Activated T-cell treated with anti-CD3 and anti-CD28 coated beads, Interleukin-2, amount 50 U/mL, for 72 hours (primary cell): ENCODE measurements around the gene IQGAP2. TPM values are rescaled to one million over a fixed set of nuclear protein-coding genes. Genes with fewer than 3 reads are reported as not detected.

Source experiments
- ATAC-seq, 2 donors: fragments of 150-1000 bp; cut with Tn5 transposase; replicated peaks in 1 of 2; 2 replicates each; pipeline ENCODE4 v1.10.0; 2021; ENCODE audit warnings: moderate library complexity in 2 of 2, mild to moderate bottlenecking in 1 of 2
- DNase-seq, 2 donors: peaks; one replicate each; pipeline ENCODE4 v3.0.0; 2021 to 2022; ENCODE audit warnings: mixed read lengths in 1 of 2
- H3K27ac Mint-ChIP-seq: one replicate; pipeline ENCODE4 v1.8.0; 2022; ENCODE audit warnings: mild to moderate bottlenecking, moderate library complexity, mixed read lengths
- H3K27me3 Mint-ChIP-seq: one replicate; pipeline ENCODE4 v1.8.0; 2022; ENCODE audit warnings: low read depth, mixed read lengths
- H3K36me3 Mint-ChIP-seq, 2 donors: one replicate each; pipeline ENCODE4 v1.8.0; 2022; ENCODE audit warnings: mixed read lengths in 2 of 2, mild to moderate bottlenecking in 1 of 2; ENCODE audit not compliant: insufficient read depth in 2 of 2
- H3K4me1 Mint-ChIP-seq: one replicate; pipeline ENCODE4 v1.8.0; 2022; ENCODE audit warnings: low read depth, mixed read lengths
- H3K4me3 Mint-ChIP-seq, 2 donors: one replicate each; pipeline ENCODE4 v1.8.0; 2022; ENCODE audit warnings: mild to moderate bottlenecking in 2 of 2, mixed read lengths in 2 of 2, moderate library complexity in 2 of 2
- H3K9me3 Mint-ChIP-seq, 2 donors: one replicate each; pipeline ENCODE4 v1.8.0; 2022; ENCODE audit warnings: mixed read lengths in 2 of 2
- total RNA-seq, 2 donors: library from RNA; stranded (reverse); gene quantifications; one replicate each; pipeline ENCODE4 v1.2.3, GENCODE V29; 2022

IQGAP2 gene
- total RNA-seq, 2 donors from 2014 or later = 78.0 to 108 TPM

- Mint-ChIP-seq H3K27me3 (no peaks in the 10 kb centered on the region), H3K36me3 (peaks cover 0 to 7% of the 10 kb centered on the region in 2 donors), H3K4me1 (peaks cover 20% of the 10 kb centered on the region), H3K4me3 (no peak overlapping the region), H3K27ac (peak overlapping the region; percentile 71), H3K9me3 (no peaks in the 10 kb centered on the region)
- ATAC-seq = no peak
- DNase-seq = no peak
These were observed 152.0 kb downstream of the IQGAP2 start for GRCh38 chr5:76555114-76555513.

GRCh38 chr5:76555717-76556116 is 152.6 kb downstream of the IQGAP2 start:
- ATAC-seq (peak in 1 of 2 donors; percentile 63), DNase-seq (no peak)
- Mint-ChIP-seq H3K36me3 (peaks cover 0 to 7% of the 10 kb centered on the region in 2 donors), H3K9me3 (no peaks in the 10 kb centered on the region), H3K27ac (peak overlapping the region; percentile 17), H3K4me1 (peaks cover 18% of the 10 kb centered on the region), H3K4me3 (no peak overlapping the region), H3K27me3 (no peaks in the 10 kb centered on the region)

GRCh38 chr5:76556511-76557221 is 153.6 kb downstream of the IQGAP2 start:
- Mint-ChIP-seq H3K27ac (peak overlapping the region; percentile 38), H3K27me3 (no peaks in the 10 kb centered on the region), H3K36me3 (peaks cover 0 to 7% of the 10 kb centered on the region in 2 donors), H3K4me1 (peaks cover 20% of the 10 kb centered on the region), H3K9me3 (no peaks in the 10 kb centered on the region), H3K4me3 (peak overlapping the region in 1 of 2 donors; percentile 53)
- DNase-seq (no peak), ATAC-seq (peak; percentile 78 to 93)

GRCh38 chr5:76560952-76561891 is 158.1 kb downstream of the IQGAP2 start:
- DNase-seq = no peak
- H3K4me3 Mint-ChIP-seq = no peak overlapping the region
- ATAC-seq = no peak
- peaks cover 33% of the 10 kb centered on the region for H3K4me1 Mint-ChIP-seq
- peaks cover 2 to 6% of the 10 kb centered on the region in 2 donors for H3K36me3 Mint-ChIP-seq
- no peaks in the 10 kb centered on the region for H3K27me3 Mint-ChIP-seq
- H3K9me3 Mint-ChIP-seq = no peaks in the 10 kb centered on the region
- H3K27ac Mint-ChIP-seq = no peak overlapping the region

- H3K4me1 Mint-ChIP-seq = peaks cover 26% of the 10 kb centered on the region
These were observed 158.9 kb downstream of the IQGAP2 start for GRCh38 chr5:76561959-76562358.

GRCh38 chr5:76565009-76565408 is 161.9 kb downstream of the IQGAP2 start:
- no peak overlapping the region for H3K27ac Mint-ChIP-seq
- peaks cover 2 to 3% of the 10 kb centered on the region in 2 donors for H3K36me3 Mint-ChIP-seq
- no peak for ATAC-seq
- H3K4me1 Mint-ChIP-seq = peaks cover 23% of the 10 kb centered on the region
- DNase-seq = no peak
- no peak overlapping the region for H3K4me3 Mint-ChIP-seq
- H3K27me3 Mint-ChIP-seq = no peaks in the 10 kb centered on the region
- no peaks in the 10 kb centered on the region for H3K9me3 Mint-ChIP-seq

More at GRCh38 chr5:76561959-76562358, 158.9 kb downstream of the IQGAP2 start:
- Mint-ChIP-seq H3K4me3 (no peak overlapping the region), H3K36me3 (peaks cover 2 to 3% of the 10 kb centered on the region in 2 donors), H3K27me3 (no peaks in the 10 kb centered on the region), H3K27ac (no peak overlapping the region), H3K9me3 (no peaks in the 10 kb centered on the region)
- DNase-seq (no peak), ATAC-seq (no peak)

GRCh38 chr5:76570153-76570552 is 167.1 kb downstream of the IQGAP2 start:
- H3K36me3 Mint-ChIP-seq = peaks cover 0 to 5% of the 10 kb centered on the region in 2 donors
- DNase-seq = no peak
- no peak for ATAC-seq
- no peaks in the 10 kb centered on the region for H3K4me1 Mint-ChIP-seq
- no peak overlapping the region for H3K27ac Mint-ChIP-seq
- H3K4me3 Mint-ChIP-seq = no peak overlapping the region
- no peaks in the 10 kb centered on the region for H3K27me3 Mint-ChIP-seq
- no peaks in the 10 kb centered on the region for H3K9me3 Mint-ChIP-seq

GRCh38 chr5:76571559-76571958 is 168.5 kb downstream of the IQGAP2 start:
- Mint-ChIP-seq H3K9me3 (no peaks in the 10 kb centered on the region), H3K4me1 (no peaks in the 10 kb centered on the region), H3K27ac (no peak overlapping the region), H3K27me3 (no peaks in the 10 kb centered on the region), H3K4me3 (no peak overlapping the region), H3K36me3 (peaks cover 1 to 3% of the 10 kb centered on the region in 2 donors)
- no peak for ATAC-seq
- DNase-seq = no peak

- no peaks in the 10 kb centered on the region for H3K27me3 Mint-ChIP-seq
- no peak overlapping the region for H3K4me3 Mint-ChIP-seq
- H3K4me1 Mint-ChIP-seq = peaks cover 18% of the 10 kb centered on the region
- peaks cover 3 to 5% of the 10 kb centered on the region in 2 donors for H3K36me3 Mint-ChIP-seq
- no peaks in the 10 kb centered on the region for H3K9me3 Mint-ChIP-seq
- H3K27ac Mint-ChIP-seq = no peak overlapping the region
- no peak for DNase-seq
- ATAC-seq = no peak
These were observed 173.4 kb downstream of the IQGAP2 start for GRCh38 chr5:76576450-76576849.

GRCh38 chr5:76576996-76577395 is 173.9 kb downstream of the IQGAP2 start:
- no peak overlapping the region for H3K4me3 Mint-ChIP-seq
- H3K27ac Mint-ChIP-seq = no peak overlapping the region
- H3K27me3 Mint-ChIP-seq = no peaks in the 10 kb centered on the region
- peaks cover 1 to 5% of the 10 kb centered on the region in 2 donors for H3K36me3 Mint-ChIP-seq
- no peak for ATAC-seq
- peaks cover 23% of the 10 kb centered on the region for H3K4me1 Mint-ChIP-seq
- H3K9me3 Mint-ChIP-seq = no peaks in the 10 kb centered on the region
- no peak for DNase-seq

GRCh38 chr5:76579166-76579937 is 176.3 kb downstream of the IQGAP2 start:
- Mint-ChIP-seq H3K4me3 (no peak overlapping the region), H3K9me3 (no peaks in the 10 kb centered on the region), H3K27me3 (no peaks in the 10 kb centered on the region), H3K36me3 (peaks cover 1 to 5% of the 10 kb centered on the region in 2 donors), H3K27ac (no peak overlapping the region), H3K4me1 (peaks cover 35% of the 10 kb centered on the region)
- ATAC-seq (no peak), DNase-seq (peak in 1 of 2 donors; percentile 8)

- H3K27me3 Mint-ChIP-seq = no peaks in the 10 kb centered on the region
- peaks cover 35% of the 10 kb centered on the region for H3K4me1 Mint-ChIP-seq
- no peaks in the 10 kb centered on the region for H3K9me3 Mint-ChIP-seq
- H3K4me3 Mint-ChIP-seq = no peak overlapping the region
- H3K36me3 Mint-ChIP-seq = peaks cover 1 to 4% of the 10 kb centered on the region in 2 donors
- ATAC-seq (no peak), DNase-seq (no peak)
- no peak overlapping the region for H3K27ac Mint-ChIP-seq
These were observed 177.9 kb downstream of the IQGAP2 start for GRCh38 chr5:76580981-76581380.
